HFFc6 (cell line): ENCODE results near the gene AGMAT. TPM values are rescaled to one million over a fixed set of nuclear protein-coding genes. Genes with fewer than 3 reads are reported as not detected.

Experiments
- DNase-seq: peaks from one replicate; pipeline ENCODE4 v3.0.0-alpha.2; 2018
- H3K27ac Mint-ChIP-seq: 2 replicates; pipeline ENCODE4 v1.8.0; 2020; ENCODE audit warnings: mild to moderate bottlenecking, mixed read lengths
- H3K27me3 Mint-ChIP-seq: 2 replicates; pipeline ENCODE4 v1.8.0; 2021; ENCODE audit warnings: mild to moderate bottlenecking, moderate library complexity, mixed read lengths; ENCODE audit not compliant: insufficient read depth
- H3K36me3 Mint-ChIP-seq: 2 replicates; pipeline ENCODE4 v1.8.0; 2021; ENCODE audit warnings: low read depth, mixed read lengths
- H3K4me1 Mint-ChIP-seq: 2 replicates; pipeline ENCODE4 v1.8.0; 2020; ENCODE audit warnings: low read depth, mixed read lengths
- H3K4me3 Mint-ChIP-seq: 2 replicates; pipeline ENCODE4 v1.8.0; 2020; ENCODE audit warnings: mild to moderate bottlenecking, moderate library complexity, mixed read lengths
- H3K9me3 Mint-ChIP-seq: 2 replicates; pipeline ENCODE4 v1.8.0; 2020; ENCODE audit warnings: mild to moderate bottlenecking, mixed read lengths
- CTCF ChIP-seq: fragments of 200-600 bp; sonication (generic); IDR thresholded peaks from 2 replicates; pipeline ENCODE4 v1.5.0; 2021; ENCODE audit warnings: antibody characterized with exemption, mild to moderate bottlenecking
- total RNA-seq, 6 experiments: library from RNA; stranded (reverse); fragmentation: NEBNext Ultra II Directional; extraction: Animal tissue kit (Norgen Biotek cat#: 25700); gene quantifications; 2 replicates in 1 of 6; 3 replicates in 5 of 6; pipeline ENCODE4 v1.2.3, GENCODE V29; 2021

AGMAT gene
- total RNA-seq, 6 experiments from 2014 or later, result 0.07 to 0.14 (median 0.09) TPM; not detected in 3

GRCh38 chr1:15617173-15618076 is 32.6 kb upstream of the AGMAT start, which contains the start of gene DDI2:
DDI2 (plus strand) TSS chr1:15617458; CDS start chr1:15617671, 213 bp downstream.
- no peaks in the 10 kb centered on the region for H3K9me3 Mint-ChIP-seq
- peak within 1 kb of the TSS; percentile 95 for H3K27ac Mint-ChIP-seq
- no peaks in the 10 kb centered on the region for H3K36me3 Mint-ChIP-seq
- H3K4me1 Mint-ChIP-seq, result peaks cover 48% of the 10 kb centered on the region
- peak within 1 kb of the TSS; percentile 91 for H3K4me3 Mint-ChIP-seq
- TF ChIP-seq CTCF, result no peak
- DNase-seq, result peak; percentile 98
- peaks cover 4% of the 10 kb centered on the region; the same call in 1 of the 2 replicates for H3K27me3 Mint-ChIP-seq

GRCh38 chr1:15616373-15617172 is 31.7 kb upstream of the AGMAT start:
- H3K9me3 Mint-ChIP-seq, result no peaks in the 10 kb centered on the region
- TF ChIP-seq CTCF, result no peak
- peak overlapping the region; percentile 95 for H3K27ac Mint-ChIP-seq
- no peak for DNase-seq
- no peaks in the 10 kb centered on the region for H3K36me3 Mint-ChIP-seq
- peaks cover 40% of the 10 kb centered on the region for H3K4me1 Mint-ChIP-seq
- peak overlapping the region; percentile 91 for H3K4me3 Mint-ChIP-seq
- H3K27me3 Mint-ChIP-seq, result peaks cover 4% of the 10 kb centered on the region; the same call in 1 of the 2 replicates

- no peaks in the 10 kb centered on the region for H3K9me3 Mint-ChIP-seq
- H3K4me3 Mint-ChIP-seq, result no peak overlapping the region
- no peak for TF ChIP-seq CTCF
- H3K4me1 Mint-ChIP-seq, result no peaks in the 10 kb centered on the region
- no peak for DNase-seq
- peaks cover 5% of the 10 kb centered on the region for H3K27me3 Mint-ChIP-seq
- no peaks in the 10 kb centered on the region for H3K36me3 Mint-ChIP-seq
- no peak overlapping the region for H3K27ac Mint-ChIP-seq
Observed at GRCh38 chr1:15610167-15610566, 25.3 kb upstream of the AGMAT start.

GRCh38 chr1:15609631-15610030 is 24.8 kb upstream of the AGMAT start:
- H3K27ac Mint-ChIP-seq, result no peak overlapping the region
- no peak for DNase-seq
- H3K36me3 Mint-ChIP-seq, result no peaks in the 10 kb centered on the region
- TF ChIP-seq CTCF, result no peak
- H3K4me3 Mint-ChIP-seq, result no peak overlapping the region
- no peaks in the 10 kb centered on the region for H3K9me3 Mint-ChIP-seq
- no peaks in the 10 kb centered on the region for H3K4me1 Mint-ChIP-seq
- peaks cover 5% of the 10 kb centered on the region for H3K27me3 Mint-ChIP-seq
